Left ventricle myocardium superior (tissue), 1 donor: ENCODE measurements around the gene MFSD11. TPM values are rescaled to one million over a fixed set of nuclear protein-coding genes. Genes with fewer than 3 reads are reported as not detected.
A peak's percentile ranks its signal among the peaks of the same experiment; 100 is the strongest.
"Not testable (repeated sequence)": the region's sequence is repeated elsewhere in the genome, so short reads cannot be mapped to it uniquely, and the experiment has no call there.

Experiments
- ATAC-seq: fragments of 200-7000 bp; cut with Tn5 transposase; one replicate; pipeline ENCODE4 v1.9.1; 2020; ENCODE audit warnings: mild to moderate bottlenecking, moderate library complexity
- DNase-seq: peaks from one replicate; pipeline ENCODE4 v3.0.0-alpha.2; 2020
- intact Hi-C: fragments of 100-400 bp; cut with micrococcal nuclease; formaldehyde crosslinking; loops from one replicate; pipeline ENCODE4 v1.11.0; 2022
- total RNA-seq: library from RNA; stranded (reverse); fragmentation: NEBNext Ultra II Directional; extraction: Animal tissue kit (Norgen Biotek cat#: 25700); gene quantifications from one replicate; pipeline ENCODE4 v1.2.1, GENCODE V29; 2021
- donor health status: DM: no; HTN: yes; CAD: no; lungs with severe emphysema.

Gene MFSD11
- total RNA-seq, 1 donor from 2014 or later, result 21.3 TPM

DNA sequence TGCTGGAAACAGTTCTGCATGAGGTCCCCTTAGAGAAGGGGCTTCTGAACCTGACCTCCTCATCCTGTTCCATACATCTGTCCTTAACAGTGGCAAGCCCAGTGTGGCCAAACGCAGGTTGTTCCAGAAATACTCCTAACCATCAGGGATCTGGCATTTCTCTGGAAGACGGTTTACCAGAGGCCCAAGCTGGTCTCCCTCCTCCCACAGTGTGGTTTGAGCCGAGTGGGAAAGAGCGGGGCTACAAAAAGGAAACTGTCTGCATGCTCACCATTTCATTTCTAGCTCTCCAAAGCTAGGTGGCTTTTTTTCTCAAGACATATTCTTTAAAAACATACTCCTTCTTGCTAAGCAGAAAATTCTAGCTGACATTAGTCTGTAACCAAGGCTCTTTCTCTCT, 33.1 kb upstream of the MFSD11 start:
- DNase-seq (no peak), ATAC-seq (no peak)
- intact Hi-C loops, result no loop called here

DNA sequence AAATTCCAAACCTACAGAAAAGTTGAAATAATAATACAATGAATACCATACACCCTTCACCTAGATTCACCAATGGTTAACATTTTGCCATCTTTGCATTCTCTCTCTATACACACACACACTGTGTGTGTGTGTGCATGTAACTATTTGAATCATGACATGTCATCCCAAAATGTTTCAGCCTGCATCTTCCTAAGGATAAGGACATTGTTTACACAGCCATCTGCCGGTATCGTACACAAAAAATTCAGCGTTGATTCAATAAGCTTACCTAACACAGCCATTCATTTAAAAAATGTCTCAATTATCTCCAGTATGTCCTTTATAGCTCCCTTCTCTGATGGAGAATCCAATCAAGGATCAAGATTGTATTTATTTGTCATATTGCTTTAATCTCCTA, 31.1 kb upstream of the MFSD11 start:
- no peak for ATAC-seq
- intact Hi-C loops, result no loop called here
- DNase-seq, result no peak

DNA sequence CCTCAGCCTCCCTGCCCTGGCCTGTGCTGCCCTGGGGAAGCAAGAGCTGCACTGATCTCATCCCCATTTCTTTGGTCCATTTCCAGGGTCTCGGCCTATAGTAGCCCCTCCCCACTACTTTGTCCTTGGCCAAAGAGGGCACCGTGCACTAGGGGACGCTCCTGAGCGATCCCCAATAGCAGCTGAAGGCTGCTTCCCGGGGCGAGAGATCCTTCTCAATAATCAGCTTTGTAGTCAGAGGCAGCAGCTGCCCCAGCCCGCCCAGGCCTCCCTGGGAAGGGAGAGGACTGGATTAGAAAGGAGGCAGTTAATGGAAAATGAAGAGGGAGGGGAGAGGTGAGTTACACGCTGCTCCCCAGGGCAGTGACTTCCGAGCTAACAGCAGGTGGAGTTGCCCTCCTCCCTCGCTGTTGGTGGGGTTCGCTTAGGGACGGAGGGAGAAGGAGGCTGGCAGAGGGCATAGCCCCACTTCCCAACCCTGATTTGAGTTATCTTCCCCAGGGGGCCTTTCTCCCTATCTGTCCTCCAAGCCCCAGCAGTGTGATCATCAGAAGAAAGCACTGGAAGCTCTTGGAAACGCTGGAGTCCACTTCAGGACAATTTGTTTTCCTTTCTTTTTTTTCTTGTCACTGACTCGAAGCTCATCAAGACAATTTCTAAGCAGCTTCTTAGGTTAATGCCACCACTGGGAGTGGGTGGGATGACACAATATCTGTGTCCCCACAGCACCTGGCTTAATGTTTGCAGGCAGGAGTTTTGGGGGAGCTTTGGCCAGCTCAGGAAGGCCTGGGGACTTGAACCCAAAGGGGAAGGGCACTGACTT, 29.7 kb upstream of the MFSD11 start:
- intact Hi-C loops, result no loop called here
- ATAC-seq (peak; percentile 16), DNase-seq (peak; percentile 66)

DNA sequence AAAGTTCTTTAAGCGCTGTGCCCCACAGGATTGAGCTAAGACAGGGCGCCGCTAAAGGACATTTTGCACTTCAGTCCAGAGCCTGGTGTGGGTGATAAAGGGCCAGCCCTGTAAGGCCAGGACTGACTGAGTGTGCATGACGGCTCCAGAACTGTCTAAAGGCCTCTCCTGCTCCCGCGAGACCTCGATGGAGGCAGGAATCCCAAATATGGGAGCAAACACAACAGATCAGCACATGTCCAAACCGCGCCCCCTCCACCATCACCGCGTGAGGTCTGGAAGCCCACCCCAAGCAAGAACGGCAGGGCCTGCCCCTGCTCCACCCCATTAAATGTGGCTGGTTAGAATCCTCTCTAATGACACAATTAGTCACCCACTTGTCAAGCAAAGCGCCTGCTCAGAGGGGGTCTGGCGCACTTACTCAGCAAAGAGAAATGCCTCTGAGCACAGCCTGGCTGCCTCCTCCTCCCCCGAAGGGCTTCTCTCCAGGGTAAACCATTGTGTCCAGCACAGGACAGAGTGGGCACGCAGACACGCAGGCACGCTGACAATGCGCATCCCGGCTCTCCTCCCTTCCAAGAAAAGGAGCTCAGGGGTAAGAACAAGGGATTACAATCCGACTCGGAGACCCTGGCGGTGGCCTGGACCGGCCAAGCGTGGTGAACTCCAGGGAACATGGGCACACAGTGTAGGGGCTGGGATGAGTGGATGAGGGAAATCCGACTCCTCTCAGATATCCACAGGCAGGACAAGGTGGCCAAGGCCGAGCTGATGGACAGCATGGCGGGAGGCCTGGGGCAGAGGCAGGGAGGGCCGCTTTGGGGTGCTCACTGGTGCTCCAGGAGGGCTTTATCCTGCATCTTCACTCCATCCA, 28.6 kb upstream of the MFSD11 start:
- ATAC-seq (peak; percentile 83), DNase-seq (peak; percentile 92)
- intact Hi-C loops, result no loop called here

DNA sequence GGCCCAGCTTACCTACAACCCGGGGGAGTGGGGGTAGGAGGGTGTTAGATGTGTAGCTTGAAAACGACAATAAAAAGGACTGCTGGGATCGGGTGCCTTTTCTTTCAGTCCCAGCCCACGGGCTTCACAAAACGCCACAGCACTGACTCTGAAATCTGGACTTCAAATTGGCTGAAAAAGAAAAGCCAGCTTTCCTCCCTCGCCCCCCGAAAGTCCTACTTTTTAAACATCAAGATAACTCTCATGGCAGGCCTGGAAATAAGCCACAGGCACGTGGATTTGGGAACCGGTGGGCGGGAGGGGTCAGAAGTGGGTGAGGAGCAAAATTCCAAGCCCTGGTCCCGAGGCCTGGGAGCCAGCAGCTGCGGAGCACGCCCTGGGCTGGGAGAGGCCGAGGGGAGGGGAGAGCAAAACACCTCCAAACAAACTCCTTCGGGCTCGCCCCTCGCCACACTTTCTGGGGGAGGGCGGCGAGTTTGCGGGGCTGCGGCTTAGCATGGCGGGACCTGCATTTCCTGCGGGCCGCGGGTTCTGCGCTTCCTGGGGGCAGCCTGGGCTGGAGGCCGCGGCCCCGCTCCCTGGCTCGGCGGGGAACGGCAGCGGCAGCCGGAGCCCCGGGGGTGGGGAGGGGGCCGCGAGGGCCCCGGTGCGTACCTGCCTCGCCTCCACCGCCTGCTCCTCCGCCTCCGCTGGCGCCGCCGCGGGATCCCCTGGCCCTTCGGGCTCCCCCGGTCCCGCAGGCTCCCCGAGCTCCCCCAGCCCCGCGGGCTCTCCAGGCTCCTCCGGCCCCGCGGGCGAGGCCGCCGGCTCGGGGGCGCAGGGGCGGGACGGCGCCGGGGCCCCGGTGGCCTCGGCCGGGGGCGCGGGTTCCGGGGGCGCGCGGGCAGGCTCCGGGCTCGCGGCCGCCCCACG, 27.7 kb upstream of the MFSD11 start:
- intact Hi-C loops, result not testable (repeated sequence)
- ATAC-seq, result peak; percentile 24
- DNase-seq, result peak; percentile 56

DNA sequence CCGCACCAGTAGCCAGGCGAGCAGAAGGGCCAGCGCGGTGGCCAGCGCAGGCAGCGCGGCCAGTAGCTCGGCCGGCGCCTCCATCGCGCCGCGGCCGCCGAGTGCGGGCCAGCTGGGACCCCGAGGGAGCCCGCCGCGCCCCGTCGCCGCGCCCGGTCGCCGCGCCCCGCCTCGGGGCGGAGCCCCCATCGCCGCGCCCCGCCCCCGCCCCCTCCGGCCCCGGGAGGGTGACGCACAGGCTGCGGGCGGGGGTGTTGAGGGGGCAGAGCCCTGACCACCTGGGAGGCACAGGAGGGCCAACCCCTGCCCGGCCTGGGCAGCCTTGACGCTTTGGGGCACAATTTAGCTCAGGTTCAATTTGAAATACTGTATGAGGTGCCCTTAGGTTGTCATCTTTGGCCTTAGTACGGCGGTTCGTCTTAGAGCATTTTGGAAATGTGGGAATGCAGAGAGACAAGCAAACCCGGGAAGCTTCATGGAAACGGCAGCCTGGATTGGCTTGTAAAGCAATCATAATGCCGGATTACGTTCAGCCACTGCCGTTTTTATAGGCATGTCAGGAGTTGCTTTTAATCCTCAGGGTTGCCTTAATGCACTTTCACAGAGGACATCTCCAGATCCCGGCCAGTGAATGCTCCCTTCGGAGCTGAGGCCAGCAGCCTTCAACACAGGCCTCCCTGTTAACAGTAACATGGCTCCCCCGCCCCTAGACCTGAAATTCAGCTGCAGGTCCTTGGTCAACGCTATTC, 26.9 kb upstream of the MFSD11 start, which contains the start of gene MXRA7:
MXRA7 (minus strand) TSS at position 103 of the 749 bp plus-strand sequence; CDS start at position 84, 19 bp downstream.
- peak; percentile 58 for ATAC-seq
- intact Hi-C loops, result no loop called here
- peak; percentile 88 for DNase-seq

DNA sequence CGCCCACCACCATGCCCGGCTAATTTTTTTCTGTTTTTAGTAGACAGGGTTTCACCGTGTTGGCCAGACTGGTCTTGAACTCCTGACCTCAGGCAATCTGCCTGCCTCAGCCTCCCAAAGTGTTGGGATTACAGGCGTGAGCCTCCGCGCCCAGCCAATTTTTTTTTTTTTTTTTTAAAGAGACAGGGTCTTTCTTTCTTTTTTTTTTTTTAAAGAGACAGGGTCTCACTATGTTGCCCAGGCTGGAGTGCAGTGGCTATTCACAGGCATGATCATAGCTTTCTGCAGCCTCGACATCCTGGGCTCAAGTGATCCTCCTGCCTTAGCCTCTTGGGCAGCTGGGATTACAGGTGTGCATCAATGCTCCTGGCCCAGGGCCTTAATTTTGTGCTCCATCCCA, 25.6 kb upstream of the MFSD11 start:
- ATAC-seq, intact Hi-C loops, DNase-seq: not testable (repeated sequence)

DNA sequence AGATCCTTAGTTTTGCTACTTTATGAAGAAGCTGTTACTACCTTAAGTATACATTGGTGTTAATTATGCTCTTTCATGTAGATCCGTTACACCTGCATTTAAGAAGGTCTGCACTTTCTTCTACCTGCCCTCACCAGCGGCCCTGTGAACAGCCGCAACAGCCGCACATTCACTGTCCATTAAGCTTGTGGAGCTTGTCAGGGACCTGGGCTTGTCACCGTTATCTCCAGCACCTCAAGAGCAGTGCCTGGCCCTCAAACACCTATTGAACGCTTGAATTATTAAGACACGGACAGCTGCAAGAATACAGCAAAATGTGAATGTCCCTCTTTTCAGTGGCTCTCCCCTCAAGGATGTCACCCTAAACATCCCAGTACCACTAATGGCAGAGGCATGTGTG, 24.2 kb upstream of the MFSD11 start:
- intact Hi-C loops, result no loop called here
- DNase-seq (no peak), ATAC-seq (no peak)

DNA sequence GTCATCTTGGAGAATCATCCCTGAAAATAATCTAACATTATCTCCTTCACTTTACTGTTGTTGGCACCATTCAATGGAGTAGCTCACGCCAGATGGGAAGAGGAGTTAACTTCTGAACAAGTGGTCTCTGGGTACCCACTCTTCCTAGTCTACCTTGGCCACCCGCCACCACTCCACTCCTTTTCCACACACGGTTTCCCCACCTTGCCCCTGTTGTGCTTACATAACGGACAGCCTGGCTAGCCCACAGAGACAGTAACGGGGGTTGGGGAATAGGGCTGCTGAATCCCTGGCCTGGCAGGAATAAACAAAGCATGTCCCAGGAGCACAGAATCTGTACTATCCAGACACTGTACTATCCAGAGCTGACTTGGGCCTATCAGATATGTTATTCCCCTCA, 23.6 kb upstream of the MFSD11 start:
- ATAC-seq (no peak), DNase-seq (no peak)
- intact Hi-C loops, result no loop called here

DNA sequence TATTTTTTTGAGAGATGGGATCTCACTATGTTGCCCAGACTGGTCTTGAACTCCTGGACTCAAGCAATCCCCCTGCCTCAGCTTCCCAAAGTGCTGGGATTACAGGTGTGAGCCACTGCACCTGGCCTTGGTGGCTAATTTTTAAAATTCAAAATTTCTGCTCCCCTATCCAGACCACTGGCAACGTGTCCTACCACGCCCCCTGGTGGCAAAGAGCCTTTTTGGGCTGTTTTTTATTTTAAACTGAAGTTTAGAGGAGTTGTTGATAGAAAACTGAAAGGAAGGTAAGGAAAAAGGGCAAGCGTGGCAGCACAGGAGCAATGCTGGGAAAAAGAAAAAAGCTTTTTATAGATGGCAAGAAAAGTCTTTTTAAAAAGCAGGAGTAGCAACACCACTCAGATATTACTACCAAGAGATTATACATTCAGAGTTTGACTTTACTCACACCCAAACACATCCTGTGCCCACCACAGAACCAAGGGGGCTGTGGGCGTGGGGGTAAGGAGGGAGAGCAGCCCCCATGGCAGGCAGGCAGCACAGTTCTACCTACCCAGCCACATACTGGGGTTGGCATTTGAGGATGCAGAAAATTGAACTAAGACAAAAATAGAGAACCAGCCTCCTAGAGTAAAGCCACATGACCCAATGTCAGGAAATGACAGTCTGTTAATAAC, 23.0 kb upstream of the MFSD11 start:
- ATAC-seq (peak; percentile 12), DNase-seq (peak; percentile 81)
- intact Hi-C loops, result no loop called here

DNA sequence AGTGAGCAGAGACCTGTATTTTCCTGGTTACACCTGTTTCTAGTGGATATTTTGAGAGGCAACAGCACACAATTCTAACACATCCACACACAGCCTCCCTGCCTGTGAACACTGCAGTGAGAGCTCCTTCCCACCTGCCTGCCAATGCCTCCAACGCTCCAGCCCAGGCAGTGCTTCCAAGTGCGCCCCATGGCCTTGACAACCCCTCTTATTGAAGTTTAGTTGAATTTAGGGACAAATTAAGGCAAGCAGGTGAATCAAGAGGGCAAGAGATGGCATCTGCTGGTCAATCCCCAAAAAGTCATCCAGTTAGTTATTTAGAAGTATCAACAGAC, 22.5 kb upstream of the MFSD11 start:
- DNase-seq (no peak), ATAC-seq (peak; percentile 2)
- intact Hi-C loops, result no loop called here

DNA sequence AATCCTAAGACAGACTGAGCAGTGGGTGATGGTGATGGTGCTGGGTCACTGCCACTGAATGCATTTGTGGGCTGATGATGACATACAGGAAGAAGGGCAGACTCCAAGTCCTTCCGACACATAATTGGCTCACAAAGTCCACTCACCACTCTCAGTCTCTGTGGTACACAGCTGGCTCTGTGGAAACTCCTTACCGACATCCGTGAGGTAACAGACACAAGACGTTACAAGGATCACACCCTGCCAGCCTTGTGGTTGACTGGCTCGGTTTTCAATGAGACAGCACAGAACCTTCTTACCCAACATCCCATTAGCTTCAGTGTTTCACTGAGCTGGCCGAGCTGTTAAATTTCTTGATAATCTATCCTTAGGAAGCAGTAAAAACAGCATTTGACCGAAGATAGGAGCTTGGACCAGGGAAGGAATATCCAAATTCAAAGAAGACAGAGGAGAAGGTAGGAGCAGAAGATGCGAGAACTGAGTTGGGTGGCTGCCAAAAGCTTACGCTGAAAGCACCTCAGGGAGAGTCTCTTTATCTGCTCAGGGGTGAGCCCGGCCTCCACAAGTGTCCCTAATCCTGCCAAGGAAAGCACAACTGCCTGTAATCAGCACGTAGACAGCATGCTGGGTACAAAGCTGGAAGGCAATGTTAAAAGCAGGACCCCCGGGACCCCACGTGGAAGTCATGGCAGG, 21.6 kb upstream of the MFSD11 start:
- DNase-seq, result no peak
- intact Hi-C loops, result loop anchor here (2.0 kb wide), 1 partner anchor 27 kb away; no protein-coding TSS in a partner anchor
- peak; percentile 69 for ATAC-seq

DNA sequence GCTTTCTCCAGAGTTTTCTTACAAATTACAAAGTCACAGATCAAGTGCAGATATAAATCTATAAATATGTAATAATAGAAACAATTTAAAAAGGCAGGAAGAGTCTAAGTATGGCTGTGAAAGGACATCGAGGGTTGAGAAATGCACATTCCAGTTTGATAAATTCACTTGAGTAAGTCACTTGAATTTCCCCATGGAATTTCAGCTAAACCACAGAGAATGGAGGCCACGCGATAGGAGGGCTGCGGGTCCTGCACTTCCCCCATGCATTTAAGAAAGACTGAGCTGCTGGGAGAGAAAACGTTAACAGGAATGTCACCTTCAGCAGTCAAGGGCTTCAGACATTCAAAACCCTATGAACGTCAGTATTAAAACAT, 21.1 kb upstream of the MFSD11 start:
- intact Hi-C loops, result loop anchor here (2.0 kb wide), 1 partner anchor 28 kb away; no protein-coding TSS in a partner anchor
- ATAC-seq (no peak), DNase-seq (no peak)

DNA sequence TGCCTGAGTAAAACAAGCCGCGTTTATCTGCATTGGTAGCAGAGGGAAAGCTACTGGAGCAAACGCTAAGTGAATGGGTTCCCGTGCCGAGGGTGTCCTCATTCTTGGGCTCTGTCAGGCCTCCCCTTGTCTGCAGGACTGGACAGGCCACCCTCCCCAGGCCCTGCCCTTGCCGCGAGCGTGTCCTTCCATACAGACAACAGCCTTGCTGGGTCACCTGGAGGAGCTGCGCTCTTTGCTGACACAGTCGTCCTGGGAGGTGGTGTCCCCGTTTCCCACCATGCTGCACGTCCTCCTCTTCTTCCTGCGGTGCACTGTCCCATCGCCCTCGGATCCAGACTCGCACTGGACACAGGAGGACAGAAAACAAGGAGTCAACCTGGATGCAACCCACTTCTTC, 19.4 kb upstream of the MFSD11 start:
- intact Hi-C loops, result no loop called here
- ATAC-seq (no peak), DNase-seq (no peak)

DNA sequence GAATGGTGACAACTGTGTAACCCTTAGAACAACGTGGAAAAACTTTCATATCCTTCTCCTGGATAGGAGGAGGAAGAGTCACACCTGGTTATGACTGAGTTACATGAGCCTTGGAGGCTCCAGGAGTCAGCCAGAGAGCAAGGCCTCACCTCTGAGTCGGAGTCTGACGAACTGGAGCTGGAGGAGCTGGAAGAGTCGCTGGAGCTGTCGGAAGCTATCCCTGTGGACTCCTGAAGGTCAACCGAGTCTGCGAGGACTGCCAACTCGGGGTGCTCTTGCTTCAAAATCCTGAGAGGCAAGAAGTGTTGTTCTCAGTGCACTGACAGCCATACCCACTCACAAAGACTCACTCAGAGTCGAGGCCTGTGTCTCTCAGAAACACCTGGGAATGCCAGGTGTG, 17.7 kb upstream of the MFSD11 start:
- DNase-seq, result no peak
- intact Hi-C loops, result no loop called here

DNA sequence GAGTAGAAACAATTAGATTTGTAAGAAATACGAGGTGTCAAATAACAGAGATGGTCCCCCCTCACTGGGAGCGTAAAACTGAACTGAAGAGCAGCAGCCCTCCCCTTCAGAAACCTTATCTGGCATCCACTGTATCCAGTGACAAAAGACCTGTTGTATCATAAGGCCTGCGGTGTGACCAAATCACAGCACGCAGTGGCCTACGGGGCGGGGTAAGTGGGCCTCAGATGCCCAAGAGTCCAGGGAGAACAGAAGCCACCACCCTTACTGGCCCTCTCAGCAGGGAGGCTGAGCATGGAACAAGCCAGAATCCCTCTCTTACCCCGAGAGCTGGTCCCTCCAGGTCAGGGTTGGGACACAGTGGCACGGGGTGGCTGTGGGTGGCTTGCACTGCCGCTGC, 17.0 kb upstream of the MFSD11 start:
- no peak for DNase-seq
- ATAC-seq, result no peak
- intact Hi-C loops, result no loop called here

More for the DNA sequence above, 17.7 kb upstream of the MFSD11 start:
- peak; percentile 23 for ATAC-seq

DNA sequence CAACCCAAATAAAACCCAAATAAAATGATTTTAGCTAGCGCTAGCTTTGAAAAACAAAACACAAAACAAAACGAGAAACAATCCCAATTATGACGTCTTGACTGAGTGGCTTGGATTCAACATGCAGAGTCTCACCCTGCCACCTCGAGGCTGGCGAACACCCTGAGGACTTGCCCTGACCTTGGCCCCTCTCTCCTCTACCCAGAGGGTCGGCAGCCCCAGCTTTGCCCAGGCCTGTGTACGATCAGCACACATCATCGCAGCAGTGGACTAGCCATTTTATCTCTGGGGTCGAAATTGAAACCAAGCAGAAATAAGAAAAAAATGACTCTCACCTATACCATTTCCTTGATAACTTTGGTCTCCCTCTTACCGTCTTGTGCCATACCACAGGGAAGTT, 16.5 kb upstream of the MFSD11 start:
- no peak for ATAC-seq
- intact Hi-C loops, result no loop called here

More for the DNA sequence above, 16.5 kb upstream of the MFSD11 start:
- DNase-seq, result no peak
